ENCODE data around the gene CCK.

CCK gene

DNA sequence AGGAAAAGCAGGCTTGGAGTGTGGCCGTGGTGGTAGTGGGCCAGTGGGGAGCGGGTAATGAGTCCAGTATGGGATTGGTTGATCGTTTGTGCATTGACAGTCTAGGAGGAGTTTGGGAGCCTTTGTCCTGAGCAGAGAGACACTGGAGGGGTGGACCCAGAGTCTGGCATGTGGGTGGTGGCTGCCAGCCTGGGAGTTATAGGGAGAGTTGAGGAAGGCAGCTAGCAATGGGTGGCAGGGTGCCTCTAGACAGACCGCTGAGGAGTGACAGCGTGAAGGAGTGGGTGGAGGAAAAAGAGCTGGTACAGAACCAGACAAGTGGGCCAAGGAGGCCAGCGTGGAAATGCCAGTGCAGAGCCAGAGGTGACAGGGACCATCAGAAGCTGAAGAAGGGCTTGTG is 1.9 kb upstream of the CCK start:
- no peak for DNase-seq

DNA sequence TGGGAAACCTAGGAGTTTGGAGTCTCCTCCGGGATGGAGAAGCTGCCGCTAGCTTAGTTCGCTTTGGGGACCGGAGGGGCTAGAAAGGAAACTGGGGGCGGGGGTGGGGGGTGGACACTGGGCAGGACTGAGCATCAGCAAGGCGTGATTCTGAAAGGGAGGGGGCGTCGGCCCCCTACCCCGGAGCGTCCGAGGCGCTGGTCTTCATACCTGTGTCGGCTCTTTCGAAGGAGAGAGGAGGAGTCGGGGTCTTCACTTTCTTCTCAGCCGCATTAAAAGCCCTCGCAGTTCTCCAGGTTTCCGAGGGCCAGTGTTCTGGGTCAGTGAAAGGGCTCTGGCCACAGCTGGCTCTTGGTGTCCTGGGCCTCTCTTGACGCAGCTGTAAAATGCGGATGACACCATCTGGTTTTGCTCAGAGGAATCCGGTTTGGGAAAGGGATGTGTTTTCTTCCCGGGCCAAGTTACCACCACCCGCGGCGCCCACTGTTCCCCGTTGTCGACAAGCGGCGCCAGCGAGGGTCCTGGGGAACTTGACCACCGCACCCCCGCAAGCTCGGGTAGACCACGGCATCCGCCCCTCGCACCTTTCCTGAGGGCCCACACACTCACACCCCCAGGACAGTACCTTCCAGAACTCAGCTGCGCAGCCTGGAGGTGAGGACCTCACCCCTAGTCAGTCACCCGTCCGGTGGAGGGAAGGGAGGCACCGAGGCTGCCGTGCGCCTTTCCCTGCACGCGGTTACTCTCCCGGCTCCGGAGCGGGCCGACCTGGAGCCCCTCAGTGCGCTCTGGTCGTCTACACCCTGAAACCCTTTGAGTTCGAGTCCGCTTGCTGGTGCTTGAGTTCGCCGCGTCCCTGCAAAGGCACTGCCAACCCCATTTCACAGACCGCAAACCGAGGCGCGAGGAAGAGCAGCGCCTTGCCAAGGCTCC is 660 bp downstream of the CCK start:
- no peak for DNase-seq

DNA sequence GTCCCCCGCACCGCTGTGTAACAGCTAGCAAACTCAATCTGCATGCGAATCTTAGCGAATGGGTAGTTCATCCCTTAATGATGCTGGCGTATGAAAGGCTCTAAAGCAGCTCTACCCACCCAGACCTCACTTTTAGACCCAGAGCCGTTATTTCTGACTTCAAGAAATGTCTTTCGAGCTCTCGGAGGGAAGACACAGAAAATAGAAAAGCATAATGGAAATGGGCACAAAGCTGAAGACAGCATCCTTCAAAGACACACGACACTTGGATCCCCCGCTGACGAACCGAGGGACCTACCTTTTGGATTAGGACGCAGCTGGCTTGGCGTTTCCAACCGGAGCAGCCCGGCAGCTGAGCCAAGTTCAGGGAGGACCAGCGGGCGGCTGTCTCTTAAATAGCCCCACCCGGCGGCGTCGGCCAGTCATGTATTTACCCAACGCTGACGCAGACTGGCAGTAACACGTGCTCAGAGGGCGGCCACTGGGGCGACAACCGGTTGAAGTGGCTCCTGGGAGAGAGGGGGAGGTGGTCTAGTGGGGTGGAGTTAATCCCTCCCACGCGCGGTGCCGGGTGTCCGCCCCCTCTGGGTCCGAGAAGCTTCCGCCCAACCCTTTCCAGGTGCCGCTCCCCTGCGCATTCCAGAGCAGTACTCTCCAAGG is 1.5 kb downstream of the CCK start:
- DNase-seq = peak; percentile 13

DNA sequence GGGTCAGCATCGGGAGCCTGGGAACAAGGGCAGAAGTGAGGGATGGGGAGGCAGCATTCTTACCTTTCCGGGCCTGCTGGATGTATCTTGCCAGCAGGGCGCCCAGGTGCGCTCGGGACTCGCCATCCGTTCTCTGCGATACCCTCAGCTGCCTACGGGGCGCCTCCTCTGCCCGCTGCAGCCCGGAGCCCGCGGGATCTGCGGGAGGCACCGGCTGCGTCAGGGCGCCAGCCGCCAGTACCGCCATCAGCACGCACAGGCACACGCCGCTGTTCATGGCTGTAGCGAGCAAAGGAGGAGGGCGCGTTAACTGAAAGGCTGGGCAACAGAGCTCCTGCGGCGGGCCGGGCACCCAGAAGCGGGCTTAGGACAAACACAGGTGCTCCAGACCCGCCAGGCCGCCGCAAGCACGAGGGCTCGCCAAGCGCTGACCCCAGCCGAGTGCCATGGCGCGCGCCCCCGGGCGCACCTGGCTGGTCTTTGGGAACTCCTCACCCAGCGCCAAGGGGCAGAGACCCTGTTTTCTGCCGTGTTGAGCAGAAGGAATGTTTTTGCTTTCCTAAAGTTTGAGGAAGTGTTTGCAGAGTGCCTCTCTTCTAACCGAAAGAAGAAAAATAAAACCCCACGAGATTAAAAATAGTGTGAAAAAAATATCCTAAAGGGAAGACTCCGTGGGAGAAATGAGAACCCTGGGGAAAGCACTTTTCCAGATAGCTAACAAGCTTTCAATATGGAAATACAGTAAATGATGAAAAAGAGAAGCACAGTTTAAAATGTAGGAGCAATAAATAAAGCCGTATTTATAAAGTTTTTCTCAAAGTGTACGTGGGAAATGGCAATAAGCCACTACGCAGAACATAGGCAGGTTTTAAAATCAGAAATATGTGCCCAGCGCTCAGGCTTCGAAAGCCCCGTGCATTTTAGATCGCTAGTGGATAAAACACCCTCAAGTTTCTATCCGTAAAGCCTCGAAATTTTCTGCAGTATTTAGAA is 2.3 kb downstream of the CCK start:
- DNase-seq = no peak

DNA sequence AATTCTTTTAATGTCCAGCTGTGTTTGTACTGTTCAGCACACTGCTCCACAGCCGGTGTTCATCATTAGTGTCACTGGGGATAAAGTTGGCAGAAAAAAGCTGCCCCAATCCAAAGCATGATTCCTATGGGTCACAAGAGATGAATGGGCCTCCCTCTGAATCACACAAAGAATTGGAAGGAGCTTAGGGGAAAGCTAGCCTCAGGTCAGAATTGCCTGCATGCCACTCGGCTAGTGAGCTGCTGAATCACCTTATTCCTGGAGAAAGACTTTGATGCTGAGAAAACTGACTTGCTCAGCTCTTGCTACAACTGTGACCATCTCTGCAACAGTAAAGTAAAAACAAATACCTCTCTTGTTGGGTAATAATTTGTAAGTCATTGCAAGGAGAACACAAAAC is 3.5 kb downstream of the CCK start:
- DNase-seq = no peak

DNA sequence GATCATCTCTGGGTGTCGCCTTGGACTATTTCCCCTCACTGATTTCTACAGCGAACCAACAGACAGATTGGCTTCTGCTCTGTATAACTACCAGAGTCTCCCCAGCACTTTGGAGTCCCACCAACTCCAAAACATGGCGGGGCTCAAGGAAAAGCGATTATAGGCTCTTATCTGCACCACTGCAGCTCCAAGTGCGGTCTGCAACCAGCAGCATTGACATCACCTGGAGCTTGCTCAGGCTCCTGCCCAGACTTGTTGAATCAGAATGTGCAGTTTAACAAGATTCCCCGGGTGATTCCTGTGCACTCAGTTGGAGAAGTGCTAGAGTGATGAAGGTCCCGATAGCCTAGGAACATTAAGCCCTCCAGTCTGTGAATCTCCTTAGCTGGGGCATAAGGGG is 9.0 kb downstream of the CCK start:
- no peak for DNase-seq

DNA sequence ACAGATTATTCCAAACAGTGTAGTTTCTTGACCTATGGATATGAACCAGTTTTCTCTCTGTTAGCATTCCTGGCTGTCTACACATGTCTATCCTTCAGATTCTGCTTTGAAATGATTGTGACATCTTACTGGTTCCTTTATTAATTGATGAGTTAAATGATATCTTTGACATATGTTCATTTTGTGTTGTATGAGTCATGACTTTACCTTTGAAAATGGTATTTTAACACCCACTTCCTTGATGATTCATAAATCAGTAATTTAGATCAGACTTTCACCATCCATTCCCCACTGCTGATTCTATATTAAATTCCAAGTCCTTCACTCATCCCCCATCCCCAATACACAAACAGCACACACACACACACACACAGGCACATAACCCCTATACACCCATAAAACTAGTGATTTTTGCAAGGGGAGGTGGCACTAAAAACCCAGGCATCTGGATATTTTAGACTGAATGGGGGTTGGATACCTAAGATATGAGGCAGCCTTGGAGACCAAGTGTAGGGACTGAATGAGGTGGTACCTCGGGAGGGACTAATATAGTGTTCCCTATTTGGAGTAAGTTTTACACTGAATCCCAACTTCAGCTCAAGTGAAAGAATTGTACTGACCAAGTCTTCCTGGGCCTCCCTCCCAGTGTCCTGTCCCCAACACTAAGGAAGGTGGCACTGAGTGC is 9.7 kb downstream of the CCK start:
- no peak for DNase-seq

DNA sequence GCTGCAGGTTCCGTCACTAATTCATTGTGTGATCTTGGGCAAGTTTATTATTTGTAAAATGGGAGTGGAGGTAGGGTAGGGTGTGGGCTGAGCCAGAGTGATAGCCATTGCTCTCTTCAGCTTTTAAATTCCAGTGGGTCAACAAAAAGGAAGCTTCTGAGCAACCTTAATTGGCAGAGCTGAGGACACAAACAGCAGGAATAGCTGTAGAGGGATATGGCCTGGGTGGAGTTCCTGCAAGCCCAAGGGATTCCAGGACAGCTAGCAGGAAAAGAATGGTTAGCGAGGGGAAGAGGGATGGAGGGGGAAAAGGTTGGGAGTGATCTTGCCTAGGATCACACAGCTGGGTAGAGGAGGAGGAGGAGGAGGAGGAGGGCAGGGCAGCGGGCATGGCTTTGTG is 11.4 kb downstream of the CCK start:
- DNase-seq = no peak

DNA sequence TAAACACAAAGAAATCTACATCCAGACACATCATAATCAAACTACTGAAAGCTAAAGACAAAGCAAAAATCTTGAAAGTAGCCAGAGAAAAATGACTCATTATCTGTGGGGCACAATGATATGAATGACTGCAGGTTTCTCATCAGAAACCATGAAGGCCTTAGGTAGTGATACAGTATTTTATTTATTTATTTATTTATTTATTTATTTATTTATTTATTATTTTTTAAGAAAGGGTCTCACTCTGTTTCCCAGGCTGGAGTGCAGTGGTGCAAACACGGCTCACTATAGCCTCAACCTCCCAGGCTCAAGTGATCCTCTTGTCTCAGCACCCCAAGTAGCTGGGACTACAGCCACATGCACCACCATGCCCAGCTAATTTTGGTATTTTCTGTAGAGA is 15.2 kb downstream of the CCK start:
- DNase-seq = no peak

DNA sequence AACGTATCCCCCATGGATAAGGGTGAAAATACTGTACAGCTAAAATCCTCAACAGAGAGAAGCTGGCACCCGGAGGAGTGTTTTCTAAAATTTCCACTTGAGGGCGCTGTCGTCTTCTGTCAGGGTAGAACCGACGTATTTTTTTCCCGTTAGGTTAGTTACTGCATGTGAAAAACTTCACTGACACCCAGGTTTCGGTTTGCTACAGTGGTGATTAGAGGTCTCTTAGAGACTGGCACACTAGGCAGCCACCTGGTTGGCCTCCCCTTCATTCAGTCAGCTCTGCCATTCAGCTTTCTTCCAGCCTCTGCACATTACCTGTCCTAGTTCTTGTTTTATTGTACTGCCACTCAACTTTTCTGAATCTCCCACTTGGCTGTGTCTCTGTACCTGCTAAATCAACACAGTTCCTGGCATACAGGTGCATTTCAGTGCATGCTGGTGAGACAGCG is 18.4 kb downstream of the CCK start:
- DNase-seq = peak; percentile 60

DNA sequence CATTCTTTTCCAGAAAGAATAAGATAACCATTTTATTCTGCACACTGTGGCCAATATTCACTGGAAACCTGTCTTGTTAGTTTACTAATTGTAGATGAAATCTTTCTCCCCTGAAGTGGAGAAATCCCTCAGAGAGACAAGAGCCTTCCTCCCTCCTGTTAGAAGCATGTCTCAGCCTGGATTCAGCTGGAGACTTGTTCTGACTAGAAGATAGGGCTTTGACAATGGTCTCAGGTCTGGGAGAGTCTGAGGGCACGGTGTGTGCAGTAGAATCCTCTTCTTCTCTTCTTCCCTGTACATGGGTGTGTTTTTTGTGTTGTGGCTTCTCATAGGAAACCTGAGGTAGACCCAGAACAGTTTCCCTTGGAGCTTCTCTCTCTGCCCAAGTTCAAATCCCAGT is 19.9 kb downstream of the CCK start:
- DNase-seq = no peak

DNA sequence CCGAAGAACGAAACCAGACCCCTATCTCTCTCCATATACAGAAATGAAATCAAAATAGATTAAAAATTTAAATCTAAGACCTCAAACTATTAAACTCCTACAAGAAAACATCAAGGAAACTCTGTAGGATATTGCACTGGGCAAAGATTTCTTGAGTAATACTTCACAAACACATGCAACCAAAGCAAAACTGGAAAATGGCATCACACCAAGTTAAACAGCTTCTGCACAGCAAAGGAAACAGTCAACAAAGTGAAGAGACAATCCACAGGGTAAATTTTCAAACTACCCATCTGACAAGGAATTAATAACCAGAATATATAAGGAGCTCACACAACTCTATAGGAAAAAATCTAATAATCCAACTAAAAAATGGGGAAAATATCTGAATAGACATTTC is 29.4 kb downstream of the CCK start:
- DNase-seq = no peak

DNA sequence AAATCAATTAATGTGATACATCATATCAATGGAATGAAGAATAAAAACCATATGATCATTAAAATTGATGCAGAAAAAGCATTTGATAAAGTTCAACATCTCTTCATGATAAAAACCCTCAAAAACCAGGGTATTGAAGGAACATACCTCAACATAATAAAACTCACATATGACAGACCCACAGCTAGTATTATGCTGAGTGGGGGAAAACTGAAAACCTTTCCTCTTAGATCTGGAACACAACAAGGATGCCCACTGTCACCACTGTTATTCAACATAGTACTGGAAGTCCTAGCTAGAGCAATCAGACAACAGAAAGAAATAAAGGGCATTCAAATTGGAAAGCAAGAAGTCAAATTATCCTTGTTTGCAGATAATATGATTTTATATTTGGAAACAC is 30.5 kb downstream of the CCK start:
- DNase-seq = no peak

DNA sequence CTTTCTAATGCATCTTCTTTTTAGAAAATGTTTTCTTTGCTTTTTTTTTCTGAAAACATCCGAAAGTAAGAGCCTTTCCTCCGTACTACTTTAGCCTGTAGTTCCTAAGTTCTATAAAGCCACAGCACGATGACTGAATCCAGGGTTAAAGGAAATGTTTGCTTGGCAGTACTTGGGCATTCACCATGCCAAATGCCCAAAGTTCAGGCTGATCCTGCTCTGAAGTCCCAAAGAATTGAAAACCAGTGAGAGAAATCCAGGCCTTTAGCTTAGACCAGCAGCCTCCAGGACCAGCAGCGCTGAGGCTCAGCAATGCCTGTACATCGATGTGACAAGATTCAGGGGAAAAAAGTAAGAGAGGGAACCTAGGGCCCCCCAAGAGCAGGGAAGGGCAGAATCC is 35.1 kb downstream of the CCK start:
- DNase-seq = no peak

DNA sequence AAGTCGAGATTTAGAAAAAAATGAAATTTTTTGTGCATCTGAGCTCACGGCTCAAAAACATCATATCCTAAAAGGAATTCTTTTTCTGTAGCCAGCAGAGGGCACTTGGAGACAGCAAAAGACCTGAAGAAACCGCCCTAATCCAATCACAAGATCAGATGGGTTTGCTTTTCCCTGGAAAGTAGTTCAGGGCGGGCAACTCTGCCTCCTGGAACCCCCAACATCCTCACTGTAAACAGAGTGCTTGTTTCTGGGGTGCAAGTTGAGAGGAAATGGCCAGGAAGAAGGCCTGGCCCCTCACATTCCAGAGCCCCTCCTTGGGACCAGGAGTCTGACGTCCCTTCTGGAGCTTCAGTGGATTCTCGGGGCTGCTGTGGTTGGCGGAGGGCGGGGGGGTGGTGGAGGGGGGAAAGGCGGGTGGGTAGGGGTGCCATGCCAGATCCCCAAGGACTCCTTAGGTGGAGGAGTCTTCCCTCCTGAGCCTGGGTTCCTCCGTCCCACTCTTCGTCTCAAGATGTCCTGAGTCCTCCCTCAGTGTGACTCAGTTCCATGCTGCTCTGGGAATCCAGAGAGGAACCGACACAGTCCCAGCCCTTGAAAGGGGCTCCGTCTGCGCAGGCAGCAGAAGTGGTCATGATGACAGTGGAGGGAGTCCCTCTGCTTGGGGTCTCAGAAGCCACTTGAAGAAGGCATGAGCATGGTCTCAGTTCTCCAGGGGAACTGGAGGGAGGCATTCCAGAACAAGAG is 35.9 kb downstream of the CCK start:
- DNase-seq = peak; percentile 39

DNA sequence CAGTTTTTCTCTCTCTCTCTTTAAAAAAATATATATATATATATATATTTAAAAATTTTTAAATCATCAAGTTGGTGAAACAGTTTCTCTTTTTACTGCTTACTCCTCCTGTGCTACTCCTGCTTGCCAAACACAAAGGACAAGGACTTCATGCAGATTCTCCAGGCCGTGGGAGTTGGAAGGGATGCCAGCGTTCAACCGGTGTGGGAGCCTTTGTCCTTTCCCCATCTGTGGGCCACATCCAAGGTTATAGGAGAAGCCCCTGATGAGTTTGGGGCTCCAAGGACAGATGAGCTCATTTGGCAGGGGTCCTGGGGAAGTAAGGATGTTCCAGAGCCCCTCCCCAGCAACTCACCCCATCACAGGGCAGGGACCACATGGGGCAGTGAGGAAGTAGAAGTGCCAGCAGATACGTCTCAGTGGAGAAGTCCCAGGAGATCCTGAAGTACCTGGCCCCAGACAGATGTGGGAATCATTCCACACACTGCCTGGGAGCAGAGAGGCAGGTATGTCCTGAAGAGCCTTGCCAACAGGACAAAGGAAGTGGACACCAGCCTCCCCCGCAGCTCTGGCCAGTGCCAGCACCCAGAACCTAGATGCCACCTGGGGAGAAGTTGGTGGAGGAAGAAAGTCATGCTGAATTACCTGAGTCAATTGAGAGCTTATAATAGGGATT is 36.6 kb downstream of the CCK start:
- DNase-seq = no peak

DNA sequence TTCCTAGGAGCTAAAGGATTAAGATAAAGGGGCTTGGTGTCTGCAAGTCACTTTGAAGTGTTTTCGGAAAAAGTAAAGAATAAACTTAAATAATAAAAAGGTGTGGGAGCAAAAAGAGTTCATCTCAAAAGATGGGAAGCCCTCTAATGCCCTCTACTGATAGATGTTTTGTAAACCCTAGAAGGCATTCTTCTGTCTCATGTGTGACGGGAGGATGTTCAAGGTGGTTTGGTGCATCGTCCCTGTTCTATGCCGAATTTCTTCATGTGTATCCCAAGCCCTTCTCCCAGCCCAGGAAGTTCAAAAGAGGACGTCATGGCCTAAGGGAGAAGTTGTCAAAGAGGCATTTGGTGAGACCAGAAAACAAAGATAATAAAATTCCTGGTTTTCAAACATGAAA is 37.2 kb downstream of the CCK start:
- DNase-seq = no peak

DNA sequence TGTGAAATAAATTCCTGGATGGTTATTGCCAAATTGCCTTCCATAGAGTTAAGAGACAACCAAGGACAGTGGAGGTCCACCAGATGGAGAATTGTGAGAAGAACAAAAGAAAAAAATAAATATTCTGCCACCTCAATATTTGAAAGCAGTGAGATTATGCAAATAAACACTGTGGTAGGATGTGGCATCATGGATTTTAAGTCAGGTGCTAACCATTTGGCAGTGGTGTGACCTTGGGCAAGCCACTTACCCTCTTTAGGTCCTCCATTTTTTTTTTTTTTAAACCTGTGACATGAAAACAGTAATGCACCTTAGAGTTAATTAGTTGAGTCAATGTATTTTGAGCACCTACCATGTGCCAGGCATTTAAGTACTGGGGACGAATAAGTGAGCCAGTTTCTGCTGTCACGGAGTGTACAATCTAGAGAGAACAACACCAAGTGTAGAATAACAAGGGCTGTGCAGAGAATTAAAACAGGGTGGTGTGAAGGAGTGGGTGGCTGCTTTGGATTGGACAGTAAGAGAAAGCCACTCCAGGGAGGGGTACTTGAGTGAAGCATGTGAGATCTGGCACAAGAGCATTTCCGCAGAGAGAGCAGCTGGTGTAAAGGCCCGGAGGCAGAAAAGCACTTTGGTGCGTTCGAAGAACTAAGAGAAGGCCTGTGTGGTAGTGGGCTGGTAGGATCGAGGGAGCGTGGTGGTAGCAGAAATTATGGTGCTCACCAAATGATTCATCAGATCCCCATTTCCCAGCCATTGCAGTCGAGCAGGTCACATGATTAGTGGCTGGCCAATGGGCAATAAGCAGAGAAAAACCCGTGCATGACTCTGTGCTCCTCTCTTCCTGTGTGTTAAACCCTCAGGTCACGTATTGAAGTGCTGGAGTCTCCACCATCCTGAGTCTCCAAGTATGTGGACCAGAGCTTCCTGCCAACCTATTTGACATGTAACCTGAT is 39.2 kb downstream of the CCK start:
- no peak for DNase-seq

DNA sequence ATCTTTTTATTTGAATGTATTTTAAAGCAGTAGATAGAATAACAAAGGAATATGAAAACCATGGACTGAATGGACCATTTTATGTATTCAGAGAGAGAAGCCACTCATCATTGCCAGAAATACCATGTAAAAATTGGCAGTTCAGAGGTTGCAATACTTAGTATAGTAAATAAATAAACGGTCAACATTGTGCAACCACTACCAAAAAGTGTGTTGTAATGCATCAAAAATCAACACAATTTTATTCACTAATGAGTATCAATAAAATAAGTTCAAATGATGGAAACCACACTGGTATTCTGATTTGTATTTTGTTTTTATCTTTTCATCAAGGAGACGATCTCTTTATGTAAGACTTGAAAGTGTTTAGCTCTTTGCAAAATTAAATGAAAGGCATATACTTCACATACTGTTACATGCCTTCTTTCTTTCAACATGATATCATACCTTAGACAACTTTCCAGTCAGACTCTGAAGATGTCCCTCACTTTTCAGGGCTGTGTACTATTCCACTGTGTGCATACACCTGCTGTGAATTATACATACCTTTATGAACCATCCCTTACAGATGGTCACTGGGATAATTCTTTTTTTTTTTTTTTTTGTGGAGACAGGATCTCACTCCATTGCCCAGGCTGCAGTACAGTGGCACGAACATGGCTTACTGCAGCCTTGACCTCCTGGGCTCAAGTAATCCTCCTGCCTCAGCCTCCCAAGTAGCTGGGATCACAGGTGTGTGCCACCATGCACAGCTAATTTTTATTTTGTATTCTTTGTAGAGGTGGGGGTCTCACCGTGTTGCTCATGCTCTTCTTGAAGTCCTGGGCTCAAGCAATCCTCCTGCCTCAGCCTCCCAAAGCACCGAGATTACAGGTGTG is 40.3 kb downstream of the CCK start:
- no peak for DNase-seq

All from NCI-H2227 treated with DMSO at 0.1 percent for 48 hours (cell line).